DMS 273 (cell line): Measurements from ENCODE around the gene TRIM7.
A peak's percentile ranks its signal among the peaks of the same experiment; 100 is the strongest.

ENCODE experiments used
- DNase-seq: peaks from one replicate; lab custom pipeline; 2025; ENCODE audit not compliant: unreplicated experiment; lab: John Stamatoyannopoulos, UW

Gene TRIM7

GRCh38 chr5:181173420-181174342, 31.3 kb downstream of the TRIM7 start:
- DNase-seq, result no peak

GRCh38 chr5:181173027-181173419, 32.0 kb downstream of the TRIM7 start:
- no peak for DNase-seq

GRCh38 chr5:181171782-181172181, 33.2 kb downstream of the TRIM7 start:
- peak; percentile 43 for DNase-seq

- no peak for DNase-seq
Observed at GRCh38 chr5:181170996-181171395, 34.0 kb downstream of the TRIM7 start.

GRCh38 chr5:181170237-181170825, 34.7 kb downstream of the TRIM7 start:
- DNase-seq, result no peak

GRCh38 chr5:181169459-181170236, 35.3 kb downstream of the TRIM7 start:
- peak; percentile 96 for DNase-seq

- peak; percentile 75 for DNase-seq
Observed at GRCh38 chr5:181168595-181169118, 36.3 kb downstream of the TRIM7 start.

GRCh38 chr5:181167814-181168488, 37.0 kb downstream of the TRIM7 start:
- peak; percentile 89 for DNase-seq

GRCh38 chr5:181166812-181167733, 37.9 kb downstream of the TRIM7 start:
- DNase-seq, result peak; percentile 29

GRCh38 chr5:181164076-181164952, 40.7 kb downstream of the TRIM7 start:
- peak; percentile 84 for DNase-seq

- no peak for DNase-seq
Observed at GRCh38 chr5:181163487-181164075, 41.4 kb downstream of the TRIM7 start.

- DNase-seq, result peak; percentile 52
Observed at GRCh38 chr5:181161534-181162175, 43.3 kb downstream of the TRIM7 start.

GRCh38 chr5:181160755-181161533, 44.1 kb downstream of the TRIM7 start:
- DNase-seq, result peak; percentile 78

GRCh38 chr5:181160152-181160754, 44.7 kb downstream of the TRIM7 start:
- DNase-seq, result peak; percentile 82

- DNase-seq, result peak; percentile 94
Observed at GRCh38 chr5:181159286-181160151, 45.5 kb downstream of the TRIM7 start.

GRCh38 chr5:181158869-181159268, 46.1 kb downstream of the TRIM7 start:
- DNase-seq, result no peak
